ENCODE measurements around the gene WSCD1.

Gene WSCD1

GRCh38 chr17:6098823-6099180, 28.6 kb downstream of the WSCD1 start:
- TF ChIP-seq CTCF (IDR thresholded peaks at IDR 0.05; ENCODE audit: low read depth, low read length): no peak
- no peak for DNase-seq (ENCODE audit: extremely low read depth, low read depth)

- no peak for TF ChIP-seq CTCF (IDR thresholded peaks at IDR 0.05; ENCODE audit: low read depth, low read length)
- no peak for DNase-seq (ENCODE audit: extremely low read depth, low read depth)
These were observed 29.3 kb downstream of the WSCD1 start for GRCh38 chr17:6099492-6099891.

- no peak for TF ChIP-seq CTCF (IDR thresholded peaks at IDR 0.05; ENCODE audit: low read depth, low read length)
- DNase-seq (ENCODE audit: extremely low read depth, low read depth): no peak
These were observed 30.0 kb downstream of the WSCD1 start for GRCh38 chr17:6100146-6100545.

- DNase-seq (ENCODE audit: extremely low read depth, low read depth): no peak
- TF ChIP-seq CTCF (IDR thresholded peaks at IDR 0.05; ENCODE audit: low read depth, low read length): no peak
These were observed 30.8 kb downstream of the WSCD1 start for GRCh38 chr17:6100891-6101500.

GRCh38 chr17:6101706-6102105, 31.5 kb downstream of the WSCD1 start:
- no peak for DNase-seq (ENCODE audit: extremely low read depth, low read depth)
- TF ChIP-seq CTCF (IDR thresholded peaks at IDR 0.05; ENCODE audit: low read depth, low read length): no peak

GRCh38 chr17:6102615-6103014, 32.4 kb downstream of the WSCD1 start:
- TF ChIP-seq CTCF (IDR thresholded peaks at IDR 0.05; ENCODE audit: low read depth, low read length): no peak
- DNase-seq (ENCODE audit: extremely low read depth, low read depth): no peak

GRCh38 chr17:6104956-6105648, 34.9 kb downstream of the WSCD1 start:
- no peak for DNase-seq (ENCODE audit: extremely low read depth, low read depth)
- TF ChIP-seq CTCF (IDR thresholded peaks at IDR 0.05; ENCODE audit: low read depth, low read length): no peak
